Measurements from ENCODE around the gene TMEM203. TPM values are rescaled to one million over a fixed set of nuclear protein-coding genes. Genes with fewer than 3 reads are reported as not detected.

TMEM203 gene
- total and polyA plus RNA-seq, 2 of the 13 experiments (the other 11 are each of a cell fraction or from before 2014, with no cell fraction given) = 23.4 to 36.7 TPM

DNA sequence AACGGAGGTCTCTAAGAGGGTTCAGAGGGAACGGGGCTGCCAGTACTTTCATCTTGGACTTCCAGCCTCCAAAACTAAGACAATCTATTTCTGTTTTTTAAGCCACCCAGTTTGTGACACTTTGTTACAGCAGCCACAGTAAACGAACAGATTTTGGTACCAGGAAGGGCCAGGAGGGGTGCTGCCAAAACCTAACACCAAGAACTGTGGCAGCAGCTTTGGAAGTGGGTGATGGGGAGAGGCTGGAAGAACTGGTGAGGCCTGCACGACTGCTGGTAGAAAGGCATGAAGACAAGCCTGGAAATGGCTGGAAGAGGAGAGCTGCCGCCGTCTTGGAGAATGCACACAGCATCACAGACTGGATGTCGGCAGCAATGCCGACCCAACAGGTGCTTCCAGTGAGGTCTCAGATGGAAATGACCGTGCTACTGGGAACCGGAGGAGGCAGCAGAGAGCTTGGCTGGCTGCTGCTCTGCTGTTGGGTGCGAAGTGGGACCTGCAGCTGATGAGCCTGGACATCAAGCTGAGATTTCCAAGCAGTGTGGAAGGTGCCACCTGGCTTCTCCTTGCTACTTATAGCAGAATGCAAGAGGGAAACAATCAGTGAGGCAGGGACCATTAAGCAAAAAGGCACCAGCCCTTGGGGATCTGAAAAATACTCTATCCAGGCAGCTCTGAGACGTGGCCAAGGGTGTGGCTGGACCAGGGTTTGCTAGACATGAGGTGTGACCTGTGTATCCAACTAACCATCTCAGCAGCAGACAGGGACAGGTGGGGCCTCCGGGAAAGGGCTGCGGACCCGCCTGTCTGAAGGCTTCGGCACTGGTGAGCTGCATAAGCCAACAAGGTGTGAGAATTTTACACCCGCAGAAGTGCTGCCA lies 28.9 kb downstream of the TMEM203 start (continued):
- TF ChIP-seq BHLHE40 (IDR thresholded peaks at IDR 0.05; ENCODE audit: low read length) (0 out of 2 replicates have a peak, but pooled peaks have one; percentile 10), SMC3 (IDR thresholded peaks at IDR 0.05; ENCODE audit: low read length) (0 out of 2 replicates have a peak, but pooled peaks have one; percentile 20), ZNF484 (CRISPR knock-in tag; IDR thresholded peaks at IDR 0.05; ENCODE audit: borderline replicate concordance, low read depth) (no peak), BRD4 (CRISPR knock-in tag; IDR thresholded peaks at IDR 0.05) (no peak), STAG1 (CRISPR knock-in tag; IDR thresholded peaks at IDR 0.05) (peak; percentile 70), SNAPC2 (CRISPR knock-in tag; IDR thresholded peaks at IDR 0.05) (no peak), ZFP90 (CRISPR knock-in tag; IDR thresholded peaks at IDR 0.05; ENCODE audit: borderline replicate concordance) (no peak), TEAD3 (CRISPR knock-in tag; optimal IDR thresholded peaks at IDR 0.05; ENCODE audit: borderline replicate concordance) (peak; percentile 45)
- TF ChIP-seq, protein P1, sequence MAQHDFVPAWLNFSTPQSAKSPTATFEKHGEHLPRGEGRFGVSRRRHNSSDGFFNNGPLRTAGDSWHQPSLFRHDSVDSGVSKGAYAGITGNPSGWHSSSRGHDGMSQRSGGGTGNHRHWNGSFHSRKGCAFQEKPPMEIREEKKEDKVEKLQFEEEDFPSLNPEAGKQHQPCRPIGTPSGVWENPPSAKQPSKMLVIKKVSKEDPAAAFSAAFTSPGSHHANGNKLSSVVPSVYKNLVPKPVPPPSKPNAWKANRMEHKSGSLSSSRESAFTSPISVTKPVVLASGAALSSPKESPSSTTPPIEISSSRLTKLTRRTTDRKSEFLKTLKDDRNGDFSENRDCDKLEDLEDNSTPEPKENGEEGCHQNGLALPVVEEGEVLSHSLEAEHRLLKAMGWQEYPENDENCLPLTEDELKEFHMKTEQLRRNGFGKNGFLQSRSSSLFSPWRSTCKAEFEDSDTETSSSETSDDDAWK (CRISPR knock-in tag; IDR thresholded peaks at IDR 0.05) = no peak
- TF ChIP-seq, protein P2, sequence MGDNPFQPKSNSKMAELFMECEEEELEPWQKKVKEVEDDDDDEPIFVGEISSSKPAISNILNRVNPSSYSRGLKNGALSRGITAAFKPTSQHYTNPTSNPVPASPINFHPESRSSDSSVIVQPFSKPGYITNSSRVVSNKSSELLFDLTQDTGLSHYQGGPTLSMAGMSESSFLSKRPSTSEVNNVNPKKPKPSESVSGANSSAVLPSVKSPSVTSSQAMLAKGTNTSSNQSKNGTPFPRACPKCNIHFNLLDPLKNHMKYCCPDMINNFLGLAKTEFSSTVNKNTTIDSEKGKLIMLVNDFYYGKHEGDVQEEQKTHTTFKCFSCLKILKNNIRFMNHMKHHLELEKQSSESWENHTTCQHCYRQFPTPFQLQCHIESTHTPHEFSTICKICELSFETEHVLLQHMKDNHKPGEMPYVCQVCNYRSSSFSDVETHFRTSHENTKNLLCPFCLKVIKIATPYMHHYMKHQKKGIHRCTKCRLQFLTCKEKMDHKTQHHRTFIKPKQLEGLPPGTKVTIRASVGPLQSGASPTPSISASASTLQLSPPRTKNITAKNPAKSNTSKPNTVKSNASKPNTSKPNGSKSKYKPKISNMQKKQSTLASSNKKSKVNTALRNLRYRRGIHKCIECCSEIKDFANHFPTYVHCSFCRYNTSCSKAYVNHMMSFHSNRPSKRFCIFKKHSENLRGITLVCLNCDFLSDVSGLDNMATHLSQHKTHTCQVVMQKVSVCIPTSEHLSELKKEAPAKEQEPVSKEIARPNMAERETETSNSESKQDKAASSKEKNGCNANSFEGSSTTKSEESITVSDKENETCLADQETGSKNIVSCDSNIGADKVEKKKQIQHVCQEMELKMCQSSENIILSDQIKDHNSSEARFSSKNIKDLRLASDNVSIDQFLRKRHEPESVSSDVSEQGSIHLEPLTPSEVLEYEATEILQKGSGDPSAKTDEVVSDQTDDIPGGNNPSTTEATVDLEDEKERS (CRISPR knock-in tag; IDR thresholded peaks at IDR 0.05) = 0 out of 2 replicates have a peak, but pooled peaks have one; percentile 22
- TF ChIP-seq, protein P3, sequence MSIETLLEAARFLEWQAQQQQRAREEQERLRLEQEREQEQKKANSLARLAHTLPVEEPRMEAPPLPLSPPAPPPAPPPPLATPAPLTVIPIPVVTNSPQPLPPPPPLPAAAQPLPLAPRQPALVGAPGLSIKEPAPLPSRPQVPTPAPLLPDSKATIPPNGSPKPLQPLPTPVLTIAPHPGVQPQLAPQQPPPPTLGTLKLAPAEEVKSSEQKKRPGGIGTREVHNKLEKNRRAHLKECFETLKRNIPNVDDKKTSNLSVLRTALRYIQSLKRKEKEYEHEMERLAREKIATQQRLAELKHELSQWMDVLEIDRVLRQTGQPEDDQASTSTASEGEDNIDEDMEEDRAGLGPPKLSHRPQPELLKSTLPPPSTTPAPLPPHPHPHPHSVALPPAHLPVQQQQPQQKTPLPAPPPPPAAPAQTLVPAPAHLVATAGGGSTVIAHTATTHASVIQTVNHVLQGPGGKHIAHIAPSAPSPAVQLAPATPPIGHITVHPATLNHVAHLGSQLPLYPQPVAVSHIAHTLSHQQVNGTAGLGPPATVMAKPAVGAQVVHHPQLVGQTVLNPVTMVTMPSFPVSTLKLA (IDR thresholded peaks at IDR 0.05) = no peak
